Lower lobe of right lung (tissue), 2 donors: ENCODE data around the gene TBL1X. TPM values are rescaled to one million over a fixed set of nuclear protein-coding genes. Genes with fewer than 3 reads are reported as not detected.

Experiments
- ATAC-seq, 2 donors: fragments of 200-7000 bp; cut with Tn5 transposase; one replicate each; pipeline ENCODE4 v1.9.1; 2020 to 2022; ENCODE audit warnings: mild to moderate bottlenecking in 2 of 2, moderate library complexity in 2 of 2
- DNase-seq: peaks from one replicate; pipeline ENCODE4 v3.0.0-alpha.2; 2020
- H3K27ac ChIP-seq: fragments of 200-600 bp; one replicate; pipeline ENCODE4 v1.8.0; 2022
- H3K27me3 ChIP-seq: fragments of 200-600 bp; one replicate; pipeline ENCODE4 v1.8.0; 2022; ENCODE audit warnings: low read depth
- H3K36me3 ChIP-seq: fragments of 200-600 bp; one replicate; pipeline ENCODE4 v1.8.0; 2022; ENCODE audit warnings: mild to moderate bottlenecking
- H3K4me1 ChIP-seq: fragments of 200-600 bp; one replicate; pipeline ENCODE4 v1.8.0; 2022
- H3K4me3 ChIP-seq: fragments of 200-600 bp; one replicate; pipeline ENCODE4 v1.8.0; 2022; ENCODE audit warnings: mild to moderate bottlenecking
- H3K9me3 ChIP-seq: fragments of 200-600 bp; one replicate; pipeline ENCODE4 v1.8.0; 2022
- CTCF ChIP-seq: fragments of 200-600 bp; IDR thresholded peaks from one replicate; pipeline ENCODE4 v1.8.0; 2022; ENCODE audit warnings: antibody characterized with exemption, mild to moderate bottlenecking
- intact Hi-C: fragments of 100-400 bp; cut with DNase I; formaldehyde crosslinking; loops from one replicate; pipeline ENCODE4 v1.11.0; 2022
- total RNA-seq: library from RNA; stranded (reverse); fragmentation: NEBNext Ultra II Directional; extraction: Animal tissue kit (Norgen Biotek cat#: 25700); gene quantifications from one replicate; pipeline ENCODE4 v1.2.1, GENCODE V29; 2021
- donor health status: DM: no; HTN: yes; CAD: no; lungs with severe emphysema.

The TBL1X gene
- total RNA-seq, 1 donor from 2014 or later, result 21.4 TPM

DNA sequence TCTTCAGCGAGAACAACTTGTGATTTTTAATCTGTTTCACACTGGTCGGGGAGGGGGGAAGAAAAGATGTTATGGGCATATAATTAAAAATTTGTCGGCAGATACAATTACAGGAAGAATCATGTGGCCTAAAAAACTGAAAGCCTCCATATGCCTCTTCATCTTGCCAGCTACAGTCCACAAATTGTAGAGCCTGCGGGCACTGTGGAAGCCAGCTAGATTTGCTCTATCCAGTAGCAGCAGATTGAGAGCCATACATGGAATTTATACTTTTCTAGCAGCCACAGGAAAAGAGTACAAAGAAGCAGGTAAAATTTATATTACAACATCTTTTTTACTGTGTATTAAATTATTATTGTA is 147.3 kb downstream of the TBL1X start:
- no peak overlapping the region for H3K27ac ChIP-seq
- no peaks in the 10 kb centered on the region for H3K4me1 ChIP-seq
- H3K9me3 ChIP-seq, result no peaks in the 10 kb centered on the region
- no peaks in the 10 kb centered on the region for H3K36me3 ChIP-seq
- no peak for DNase-seq
- H3K4me3 ChIP-seq, result no peak overlapping the region
- intact Hi-C loops, result no loop called here
- no peak for ATAC-seq
- H3K27me3 ChIP-seq, result no peaks in the 10 kb centered on the region
- no peak for TF ChIP-seq CTCF

GRCh38 chrX:9614016-9614415 is 149.2 kb downstream of the TBL1X start:
- no peaks in the 10 kb centered on the region for H3K9me3 ChIP-seq

DNA sequence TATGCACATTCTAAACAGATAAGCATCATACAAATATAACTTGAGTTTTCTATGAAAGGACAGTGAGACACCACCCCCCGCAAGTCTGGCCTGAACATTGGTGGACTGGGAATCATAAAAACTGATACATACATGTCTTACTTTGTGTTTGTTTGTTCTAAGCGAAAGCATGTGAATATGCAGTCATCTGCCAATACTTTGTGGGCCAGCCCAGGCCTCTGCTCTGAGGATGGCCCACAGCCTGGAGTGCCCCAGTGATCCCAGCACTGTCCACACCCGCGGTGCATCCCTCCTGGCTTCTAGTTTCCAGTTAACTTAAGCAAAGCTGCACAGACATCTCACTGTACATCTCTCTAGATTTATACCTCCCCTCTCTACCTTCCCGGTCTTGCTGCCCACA is 154.3 kb downstream of the TBL1X start:
- H3K4me3 ChIP-seq, result no peak overlapping the region
- ATAC-seq, result no peak
- TF ChIP-seq CTCF, result no peak
- H3K4me1 ChIP-seq, result no peaks in the 10 kb centered on the region
- intact Hi-C loops, result no loop called here
- H3K36me3 ChIP-seq, result no peaks in the 10 kb centered on the region
- H3K9me3 ChIP-seq, result no peaks in the 10 kb centered on the region
- no peaks in the 10 kb centered on the region for H3K27me3 ChIP-seq
- no peak for DNase-seq
- no peak overlapping the region for H3K27ac ChIP-seq

More at GRCh38 chrX:9614016-9614415, 149.2 kb downstream of the TBL1X start:
- no peak for DNase-seq
- no peak for ATAC-seq
- no peaks in the 10 kb centered on the region for H3K27me3 ChIP-seq
- H3K36me3 ChIP-seq, result no peaks in the 10 kb centered on the region
- no peaks in the 10 kb centered on the region for H3K4me1 ChIP-seq
- no peak overlapping the region for H3K4me3 ChIP-seq
- intact Hi-C loops, result no loop called here
- TF ChIP-seq CTCF, result no peak
- no peak overlapping the region for H3K27ac ChIP-seq

- no peak for ATAC-seq
- Histone ChIP-seq H3K4me3 (no peak overlapping the region), H3K4me1 (no peaks in the 10 kb centered on the region), H3K9me3 (no peaks in the 10 kb centered on the region), H3K27me3 (no peaks in the 10 kb centered on the region), H3K27ac (no peak overlapping the region), H3K36me3 (no peaks in the 10 kb centered on the region)
- TF ChIP-seq CTCF, result no peak
- no peak for DNase-seq
- intact Hi-C loops, result no loop called here
These were observed 154.7 kb downstream of the TBL1X start for GRCh38 chrX:9619581-9619980.

- intact Hi-C loops, result no loop called here
- no peak for TF ChIP-seq CTCF
- H3K27ac ChIP-seq, result no peak overlapping the region
- H3K9me3 ChIP-seq, result no peaks in the 10 kb centered on the region
- no peak for DNase-seq
- H3K4me3 ChIP-seq, result no peak overlapping the region
- H3K27me3 ChIP-seq, result no peaks in the 10 kb centered on the region
- no peaks in the 10 kb centered on the region for H3K36me3 ChIP-seq
- no peak for ATAC-seq
- no peaks in the 10 kb centered on the region for H3K4me1 ChIP-seq
These were observed 157.3 kb downstream of the TBL1X start for GRCh38 chrX:9622128-9622527.

DNA sequence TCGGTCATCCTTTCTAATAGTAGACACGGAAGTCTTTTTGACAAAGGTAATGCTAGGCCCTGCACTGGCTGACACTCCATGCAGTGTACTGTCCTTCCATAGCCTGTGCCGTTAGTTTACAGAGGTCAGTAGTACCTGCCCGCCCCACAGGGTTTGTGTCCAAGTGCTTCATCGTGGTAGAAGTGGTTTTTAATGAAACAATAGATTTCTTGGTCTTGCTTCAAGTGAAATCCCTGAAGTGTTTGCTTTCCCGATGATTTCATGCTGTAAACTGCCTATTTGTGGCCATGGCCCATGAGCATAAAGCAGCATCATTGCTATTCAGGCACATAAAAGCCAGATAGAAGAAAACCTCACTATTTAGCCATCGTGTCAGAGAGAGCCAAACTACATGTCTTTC is 161.5 kb downstream of the TBL1X start:
- H3K4me3 ChIP-seq, result no peak overlapping the region
- intact Hi-C loops, result no loop called here
- peak in 1 of 2 donors; percentile 43 for ATAC-seq

More for the DNA sequence above, 161.5 kb downstream of the TBL1X start:
- Histone ChIP-seq H3K27ac (no peak overlapping the region), H3K36me3 (no peaks in the 10 kb centered on the region), H3K9me3 (no peaks in the 10 kb centered on the region), H3K4me1 (no peaks in the 10 kb centered on the region), H3K27me3 (no peaks in the 10 kb centered on the region)
- DNase-seq, result no peak
- TF ChIP-seq CTCF, result no peak
